WTC11 (cell line): ENCODE results near the gene TINAGL1.

Source experiments
- ZNF232 ChIP-seq: sonication (generic); formaldehyde crosslinking; IDR thresholded peaks from 2 replicates; pipeline ENCODE4 v1.8.0; 2022; ENCODE audit warnings: mild to moderate bottlenecking, missing genetic modification reagents
- ZNF396 ChIP-seq: fragments of 250-450 bp; sonication (Bioruptor Pico); IDR thresholded peaks from 2 replicates; pipeline ENCODE4 v1.8.0; 2021; ENCODE audit warnings: mild to moderate bottlenecking, moderate library complexity, borderline replicate concordance
- TF ChIP-seq, protein P1 (sequence below): fragments of 200-600 bp; IDR thresholded peaks from 2 replicates; pipeline ENCODE4 v1.8.0; 2022; ENCODE audit warnings: antibody characterized with exemption

DNA sequence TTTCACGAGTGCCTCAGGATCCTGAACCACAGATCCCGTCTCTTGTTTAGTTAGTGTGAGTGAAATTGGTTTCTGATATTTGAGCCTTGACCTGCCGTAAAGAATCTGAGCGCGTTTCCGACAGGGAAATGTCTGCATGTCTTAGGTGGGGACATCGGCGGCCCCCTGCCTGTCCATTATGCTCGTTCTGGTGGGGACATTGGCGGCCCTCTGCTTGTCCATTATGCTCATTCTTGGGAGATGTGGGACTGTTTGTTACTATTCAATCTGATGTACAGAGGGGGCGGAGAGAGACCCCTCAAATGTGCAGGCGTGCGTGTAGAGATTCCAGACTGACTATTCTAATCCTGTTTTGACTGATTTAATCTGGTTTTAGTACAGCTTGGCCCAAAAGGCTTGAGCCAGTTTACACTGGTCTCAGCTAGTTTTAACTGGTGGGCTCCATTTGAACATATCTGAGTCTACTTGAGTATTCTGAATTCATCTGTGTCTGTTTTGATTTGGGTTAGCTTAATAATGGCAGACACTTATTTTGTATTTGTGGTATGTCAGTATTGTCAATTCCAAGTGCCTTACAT lies 6.6 kb upstream of the TINAGL1 start:
- TF ChIP-seq ZNF396 (CRISPR knock-in tag) (no peak), ZNF232 (no peak)
- TF ChIP-seq, protein P1, sequence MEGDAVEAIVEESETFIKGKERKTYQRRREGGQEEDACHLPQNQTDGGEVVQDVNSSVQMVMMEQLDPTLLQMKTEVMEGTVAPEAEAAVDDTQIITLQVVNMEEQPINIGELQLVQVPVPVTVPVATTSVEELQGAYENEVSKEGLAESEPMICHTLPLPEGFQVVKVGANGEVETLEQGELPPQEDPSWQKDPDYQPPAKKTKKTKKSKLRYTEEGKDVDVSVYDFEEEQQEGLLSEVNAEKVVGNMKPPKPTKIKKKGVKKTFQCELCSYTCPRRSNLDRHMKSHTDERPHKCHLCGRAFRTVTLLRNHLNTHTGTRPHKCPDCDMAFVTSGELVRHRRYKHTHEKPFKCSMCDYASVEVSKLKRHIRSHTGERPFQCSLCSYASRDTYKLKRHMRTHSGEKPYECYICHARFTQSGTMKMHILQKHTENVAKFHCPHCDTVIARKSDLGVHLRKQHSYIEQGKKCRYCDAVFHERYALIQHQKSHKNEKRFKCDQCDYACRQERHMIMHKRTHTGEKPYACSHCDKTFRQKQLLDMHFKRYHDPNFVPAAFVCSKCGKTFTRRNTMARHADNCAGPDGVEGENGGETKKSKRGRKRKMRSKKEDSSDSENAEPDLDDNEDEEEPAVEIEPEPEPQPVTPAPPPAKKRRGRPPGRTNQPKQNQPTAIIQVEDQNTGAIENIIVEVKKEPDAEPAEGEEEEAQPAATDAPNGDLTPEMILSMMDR, result no peak
